Measurements from ENCODE around the gene OSBPL1A. TPM values are rescaled to one million over a fixed set of nuclear protein-coding genes. Genes with fewer than 3 reads are reported as not detected.

OSBPL1A gene
- total and polyA plus RNA-seq, 4 donors: 12.6 to 38.8 (median 26.0) TPM

GRCh38 chr18:24274837-24275236 is 122.8 kb downstream of the OSBPL1A start:
- H3K9me3 ChIP-seq (ENCODE audit: control insufficient read depth in 4 of 4, insufficient read depth in 3 of 4, low read length in 3 of 4): no peaks in the 10 kb centered on the region
- no peak for TF ChIP-seq CTCF (IDR thresholded peaks at IDR 0.05; ENCODE audit: control extremely low read depth, extremely low read depth)
- H3K4me1 ChIP-seq (ENCODE audit: control insufficient read depth in 5 of 5, insufficient read depth in 5 of 5, low read length in 5 of 5): peaks cover 1 to 20% (median 3%) of the 10 kb centered on the region in 5 donors
- no peaks in the 10 kb centered on the region for H3K27me3 ChIP-seq (ENCODE audit: control insufficient read depth in 3 of 3, insufficient read depth in 3 of 3, low read length in 2 of 3)
- 15 to 39% methylated on average over 3 of the region's 3 CpGs for WGBS, 2 donors
- no peak overlapping the region for H3K9ac ChIP-seq (ENCODE audit: insufficient read depth in 1 of 2, low read length in 2 of 2)
- no peak overlapping the region for H3K4me3 ChIP-seq
- H3K36me3 ChIP-seq (ENCODE audit: control insufficient read depth in 4 of 4, insufficient read depth in 4 of 4, low read length in 4 of 4): peaks cover 0 to 1% (median 0%) of the 10 kb centered on the region in 4 donors
- H3K27ac ChIP-seq (ENCODE audit: low read depth in 1 of 2, low read length in 1 of 2): peak overlapping the region in 1 of 2 donors; percentile 62
- no peak for ATAC-seq (ENCODE audit: insufficient read depth, low FRiP score)
- DNase-seq: peak in 1 of 3 donors; percentile 40

GRCh38 chr18:24273596-24273995 is 124.0 kb downstream of the OSBPL1A start:
- DNase-seq (no peak), ATAC-seq (ENCODE audit: insufficient read depth, low FRiP score) (no peak)
- no peak for TF ChIP-seq CTCF (IDR thresholded peaks at IDR 0.05; ENCODE audit: control extremely low read depth, extremely low read depth)
- Histone ChIP-seq H3K36me3 (ENCODE audit: control insufficient read depth in 4 of 4, insufficient read depth in 4 of 4, low read length in 4 of 4) (peaks cover 0 to 3% (median under 1%) of the 10 kb centered on the region in 4 donors), H3K4me3 (no peak overlapping the region), H3K27me3 (ENCODE audit: control insufficient read depth in 3 of 3, insufficient read depth in 3 of 3, low read length in 2 of 3) (no peaks in the 10 kb centered on the region), H3K9ac (ENCODE audit: insufficient read depth in 1 of 2, low read length in 2 of 2) (no peak overlapping the region), H3K27ac (ENCODE audit: low read depth in 1 of 2, low read length in 1 of 2) (no peak overlapping the region), H3K4me1 (ENCODE audit: control insufficient read depth in 5 of 5, insufficient read depth in 5 of 5, low read length in 5 of 5) (peaks cover 1 to 23% (median 3%) of the 10 kb centered on the region in 5 donors), H3K9me3 (ENCODE audit: control insufficient read depth in 4 of 4, insufficient read depth in 3 of 4, low read length in 3 of 4) (no peaks in the 10 kb centered on the region)
- 98 to 100% methylated on average over 2 of the region's 2 CpGs for WGBS, 2 donors

GRCh38 chr18:24272229-24272525 is 125.4 kb downstream of the OSBPL1A start:
- DNase-seq: no peak
- no peak for TF ChIP-seq CTCF (IDR thresholded peaks at IDR 0.05; ENCODE audit: control extremely low read depth, extremely low read depth)
- H3K4me1 ChIP-seq (ENCODE audit: control insufficient read depth in 5 of 5, insufficient read depth in 5 of 5, low read length in 5 of 5): peaks cover 0 to 23% (median 3%) of the 10 kb centered on the region in 5 donors
- peak overlapping the region; percentile 54 for H3K4me3 ChIP-seq
- H3K9me3 ChIP-seq (ENCODE audit: control insufficient read depth in 4 of 4, insufficient read depth in 3 of 4, low read length in 3 of 4): no peaks in the 10 kb centered on the region
- H3K27ac ChIP-seq (ENCODE audit: low read depth in 1 of 2, low read length in 1 of 2): peak overlapping the region; percentile 90 to 97
- peak overlapping the region in 1 of 2 donors; percentile 96 for H3K9ac ChIP-seq (ENCODE audit: insufficient read depth in 1 of 2, low read length in 2 of 2)
- H3K27me3 ChIP-seq (ENCODE audit: control insufficient read depth in 3 of 3, insufficient read depth in 3 of 3, low read length in 2 of 3): no peaks in the 10 kb centered on the region
- WGBS, 2 donors: 4 to 14% methylated on average over 9 of the region's 9 CpGs
- no peak for ATAC-seq (ENCODE audit: insufficient read depth, low FRiP score)
- peaks cover 0 to 4% (median 0%) of the 10 kb centered on the region in 4 donors for H3K36me3 ChIP-seq (ENCODE audit: control insufficient read depth in 4 of 4, insufficient read depth in 4 of 4, low read length in 4 of 4)

Measured in lung (tissue), 12 donors.